Measurements from ENCODE around the gene ZNHIT1. TPM values are rescaled to one million over a fixed set of nuclear protein-coding genes. Genes with fewer than 3 reads are reported as not detected.

Gene ZNHIT1
- total RNA-seq, 4 donors from 2014 or later = 40.7 to 53.3 (median 52.0) TPM

DNA sequence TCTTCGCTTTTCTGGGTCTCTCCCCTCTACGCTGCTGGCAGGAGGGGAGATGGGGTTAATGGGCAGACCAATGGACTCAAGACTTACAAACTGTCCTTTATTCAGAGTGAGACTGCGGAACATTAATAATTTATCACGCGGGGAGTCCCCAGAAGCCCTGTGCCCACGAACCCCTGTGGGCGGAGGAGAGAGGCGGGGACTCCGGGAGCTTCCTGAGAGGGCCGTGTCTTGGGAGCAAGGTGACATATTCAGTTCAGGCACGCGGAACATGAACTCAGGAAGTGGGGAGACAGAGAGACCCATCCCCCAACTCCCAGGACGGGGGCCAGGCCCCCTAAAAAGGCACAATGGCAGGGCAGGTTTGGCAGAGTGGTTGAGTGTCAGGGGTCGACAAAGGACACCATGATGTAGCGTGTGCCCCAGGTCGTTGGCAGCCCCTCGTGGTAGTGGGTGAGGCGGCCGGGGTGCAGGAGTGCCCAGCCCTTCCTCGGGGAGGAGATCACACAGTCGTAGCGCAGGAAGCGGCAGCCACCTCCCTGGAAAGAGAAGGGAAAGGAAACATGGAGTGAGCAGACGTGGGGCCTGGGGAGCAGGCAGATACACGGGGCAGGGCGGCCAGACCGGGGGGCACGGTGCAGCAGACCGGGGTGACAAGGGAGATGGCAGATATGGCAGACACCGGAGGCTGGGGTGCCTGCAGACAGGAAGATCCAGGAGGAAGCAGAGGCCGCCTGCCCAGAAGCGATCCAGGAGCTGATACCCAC lies 11.9 kb upstream of the ZNHIT1 start:
- TF ChIP-seq POLR2A (IDR thresholded peaks at IDR 0.05) = no peak
- TF ChIP-seq, protein P1, sequence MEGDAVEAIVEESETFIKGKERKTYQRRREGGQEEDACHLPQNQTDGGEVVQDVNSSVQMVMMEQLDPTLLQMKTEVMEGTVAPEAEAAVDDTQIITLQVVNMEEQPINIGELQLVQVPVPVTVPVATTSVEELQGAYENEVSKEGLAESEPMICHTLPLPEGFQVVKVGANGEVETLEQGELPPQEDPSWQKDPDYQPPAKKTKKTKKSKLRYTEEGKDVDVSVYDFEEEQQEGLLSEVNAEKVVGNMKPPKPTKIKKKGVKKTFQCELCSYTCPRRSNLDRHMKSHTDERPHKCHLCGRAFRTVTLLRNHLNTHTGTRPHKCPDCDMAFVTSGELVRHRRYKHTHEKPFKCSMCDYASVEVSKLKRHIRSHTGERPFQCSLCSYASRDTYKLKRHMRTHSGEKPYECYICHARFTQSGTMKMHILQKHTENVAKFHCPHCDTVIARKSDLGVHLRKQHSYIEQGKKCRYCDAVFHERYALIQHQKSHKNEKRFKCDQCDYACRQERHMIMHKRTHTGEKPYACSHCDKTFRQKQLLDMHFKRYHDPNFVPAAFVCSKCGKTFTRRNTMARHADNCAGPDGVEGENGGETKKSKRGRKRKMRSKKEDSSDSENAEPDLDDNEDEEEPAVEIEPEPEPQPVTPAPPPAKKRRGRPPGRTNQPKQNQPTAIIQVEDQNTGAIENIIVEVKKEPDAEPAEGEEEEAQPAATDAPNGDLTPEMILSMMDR (IDR thresholded peaks at IDR 0.05) = no peak
- DNase-seq = no peak
- H3K27me3 ChIP-seq = peaks cover 0 to 12% of the 10 kb centered on the region in 2 donors
- H3K4me1 ChIP-seq = peaks cover 0 to 4% of the 10 kb centered on the region in 2 donors
- intact Hi-C loops (cut with DNase I; ENCODE audit: low total_unique reads) = no loop called here
- H3K4me3 ChIP-seq = no peak overlapping the region
- no peaks in the 10 kb centered on the region for H3K9me3 ChIP-seq
- no peak overlapping the region for H3K27ac ChIP-seq
- no peaks in the 10 kb centered on the region for H3K36me3 ChIP-seq

GRCh38 chr7:101206665-101207042 lies 11.3 kb upstream of the ZNHIT1 start:
- Histone ChIP-seq H3K4me1 (peaks cover 0 to 4% of the 10 kb centered on the region in 2 donors), H3K27ac (no peak overlapping the region), H3K36me3 (no peaks in the 10 kb centered on the region), H3K27me3 (peaks cover 0 to 8% of the 10 kb centered on the region in 2 donors), H3K9me3 (no peaks in the 10 kb centered on the region), H3K4me3 (no peak overlapping the region)
- DNase-seq = no peak
- no peak for TF ChIP-seq POLR2A (IDR thresholded peaks at IDR 0.05)
- intact Hi-C loops (cut with DNase I; ENCODE audit: low total_unique reads) = no loop called here

DNA sequence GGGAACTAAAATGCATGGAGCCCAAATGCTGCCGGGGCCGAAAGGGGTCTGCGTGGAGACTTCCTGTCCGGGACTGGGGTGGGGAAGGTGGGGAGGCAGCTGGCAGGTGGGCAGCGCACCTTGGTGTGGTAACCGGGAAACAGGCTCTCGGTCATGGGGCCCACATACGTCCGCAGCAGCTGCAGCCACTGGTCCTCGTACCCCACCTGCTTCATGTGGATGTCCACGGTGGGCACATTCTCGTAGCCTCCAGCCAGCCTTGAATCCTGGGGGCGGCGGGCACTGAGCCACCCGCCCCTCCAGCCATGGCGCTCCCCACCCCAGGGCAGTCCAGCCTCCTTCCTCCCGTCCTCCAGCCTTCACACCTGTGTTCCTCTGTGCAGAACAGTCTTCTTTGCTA lies 10.5 kb upstream of the ZNHIT1 start:
- H3K27ac ChIP-seq = no peak overlapping the region
- intact Hi-C loops (cut with DNase I; ENCODE audit: low total_unique reads) = no loop called here
- no peaks in the 10 kb centered on the region for H3K36me3 ChIP-seq
- H3K4me3 ChIP-seq = no peak overlapping the region
- TF ChIP-seq, protein P1 (IDR thresholded peaks at IDR 0.05) = no peak
- H3K9me3 ChIP-seq = no peaks in the 10 kb centered on the region
- DNase-seq = no peak
- H3K27me3 ChIP-seq = no peaks in the 10 kb centered on the region
- H3K4me1 ChIP-seq = no peaks in the 10 kb centered on the region

DNA sequence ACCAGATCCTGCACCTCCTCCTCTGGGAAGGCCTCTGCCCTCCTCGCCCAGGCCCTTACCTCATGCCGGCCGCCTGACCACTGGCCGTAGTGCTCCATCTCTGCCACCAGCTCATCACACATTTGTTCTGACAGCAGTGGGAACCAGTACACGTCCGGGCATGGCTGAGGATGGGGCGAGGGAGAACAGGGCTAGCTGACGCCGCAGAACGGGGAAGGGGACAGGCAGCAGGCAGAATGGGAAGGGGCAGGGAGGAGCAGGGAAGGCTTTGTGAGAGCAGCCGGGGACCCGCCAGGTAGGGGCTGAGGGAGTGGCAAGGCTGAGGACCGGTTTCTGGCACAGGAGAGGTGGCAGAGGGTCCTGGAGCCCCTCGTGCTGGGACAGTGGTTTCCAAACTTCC lies 9.2 kb upstream of the ZNHIT1 start:
- H3K36me3 ChIP-seq = no peaks in the 10 kb centered on the region
- H3K4me1 ChIP-seq = no peaks in the 10 kb centered on the region
- H3K9me3 ChIP-seq = no peaks in the 10 kb centered on the region
- H3K4me3 ChIP-seq = no peak overlapping the region
- DNase-seq = no peak
- no peak overlapping the region for H3K27ac ChIP-seq
- TF ChIP-seq, protein P1 (IDR thresholded peaks at IDR 0.05) = no peak
- TF ChIP-seq POLR2A (IDR thresholded peaks at IDR 0.05) = no peak
- intact Hi-C loops (cut with DNase I; ENCODE audit: low total_unique reads) = no loop called here
- no peaks in the 10 kb centered on the region for H3K27me3 ChIP-seq

DNA sequence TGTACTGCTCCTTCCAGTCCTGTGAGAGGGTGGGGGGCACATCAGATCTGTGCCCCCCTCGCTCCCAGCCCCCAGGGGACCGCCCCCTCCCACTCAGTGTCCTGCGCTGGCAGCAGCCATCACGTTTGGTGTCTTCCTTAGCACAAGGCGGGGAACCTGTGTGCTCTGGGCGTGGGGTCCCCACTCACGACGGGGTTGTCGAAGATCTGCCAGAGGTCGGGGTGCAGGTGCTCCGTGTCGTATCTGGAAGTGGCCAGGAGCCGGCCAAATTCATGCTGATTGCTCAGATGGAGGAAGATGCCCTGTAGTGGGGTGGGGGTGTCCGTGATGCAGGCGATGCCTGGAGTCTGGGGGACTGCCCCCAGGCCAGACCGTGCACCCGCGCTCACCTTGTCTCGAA lies 7.8 kb upstream of the ZNHIT1 start:
- Histone ChIP-seq H3K36me3 (no peaks in the 10 kb centered on the region), H3K9me3 (no peaks in the 10 kb centered on the region), H3K27ac (no peak overlapping the region), H3K4me1 (no peaks in the 10 kb centered on the region), H3K4me3 (no peak overlapping the region), H3K27me3 (no peaks in the 10 kb centered on the region)
- TF ChIP-seq POLR2A (IDR thresholded peaks at IDR 0.05) = no peak
- TF ChIP-seq, protein P1 (IDR thresholded peaks at IDR 0.05) = no peak
- intact Hi-C loops (cut with DNase I; ENCODE audit: low total_unique reads) = no loop called here
- no peak for DNase-seq
